ENCODE data around the gene HNF4A. TPM values are rescaled to one million over a fixed set of nuclear protein-coding genes. Genes with fewer than 3 reads are reported as not detected.

HNF4A gene
- total RNA-seq, 6 experiments from 2014 or later = 101 to 255 (median 157) TPM

GRCh38 chr20:44478206-44478605, 122.7 kb downstream of the HNF4A start:
- ATAC-seq = no peak
- peaks cover 0 to 53% (median 14%) of the 10 kb centered on the region in 4 donors for H3K4me1 ChIP-seq
- H3K27ac ChIP-seq = peak overlapping the region in 1 of 3 donors; percentile 74
- no peak for TF ChIP-seq CTCF (IDR thresholded peaks at IDR 0.05)
- no peak for TF ChIP-seq POLR2A (IDR thresholded peaks at IDR 0.05)
- no peaks in the 10 kb centered on the region for H3K27me3 ChIP-seq
- H3K9me3 ChIP-seq = no peaks in the 10 kb centered on the region
- no peak overlapping the region for H3K4me3 ChIP-seq
- H3K36me3 ChIP-seq = no peaks in the 10 kb centered on the region
- peak in 1 of 3 donors; percentile 71 for DNase-seq
- intact Hi-C loops (cut with DNase I) = no loop called here
- 69% methylated on average over 5 of the region's 6 CpGs for WGBS (ENCODE audit: insufficient coverage, low coverage, low lambda C conversion rate, missing lambda C conversion rate)

- TF ChIP-seq CTCF (IDR thresholded peaks at IDR 0.05) (no peak), POLR2A (IDR thresholded peaks at IDR 0.05) (peak; percentile 22)
- DNase-seq = peak; percentile 55 to 85 (median 77)
- peaks cover 0 to 57% (median 14%) of the 10 kb centered on the region in 4 donors for H3K4me1 ChIP-seq
- intact Hi-C loops (cut with DNase I) = loop anchor here in 1 of 2 donors (10.0 kb wide), 1 partner anchor 265 kb away; the partner anchor contains the start of gene OSER1
- WGBS (ENCODE audit: insufficient coverage, low coverage, low lambda C conversion rate, missing lambda C conversion rate) = 24% methylated on average over 4 of the region's 5 CpGs
- peaks cover 0 to 12% (median 6%) of the 10 kb centered on the region in 4 donors for H3K36me3 ChIP-seq
- no peaks in the 10 kb centered on the region for H3K9me3 ChIP-seq
- H3K27me3 ChIP-seq = no peaks in the 10 kb centered on the region
- H3K4me3 ChIP-seq = peak overlapping the region in 2 of 3 donors; percentile 44 to 55
- H3K27ac ChIP-seq = peak overlapping the region in 2 of 3 donors; percentile 72 to 74
- ATAC-seq = peak; percentile 66 to 79 (median 70)
These were observed 124.1 kb downstream of the HNF4A start for GRCh38 chr20:44479643-44480042.

- H3K36me3 ChIP-seq = peaks cover 0 to 16% (median 6%) of the 10 kb centered on the region in 4 donors
- intact Hi-C loops (cut with DNase I) = loop anchor here in 1 of 2 donors (10.0 kb wide), 1 partner anchor 265 kb away; the partner anchor contains the start of gene OSER1
- no peak for DNase-seq
- H3K27me3 ChIP-seq = no peaks in the 10 kb centered on the region
- TF ChIP-seq POLR2A (IDR thresholded peaks at IDR 0.05) (no peak), CTCF (IDR thresholded peaks at IDR 0.05) (no peak)
- H3K27ac ChIP-seq = peak overlapping the region in 2 of 3 donors; percentile 72 to 74
- H3K4me3 ChIP-seq = peak overlapping the region in 2 of 3 donors; percentile 44 to 55
- 36% methylated on average over 3 of the region's 18 CpGs for WGBS (ENCODE audit: insufficient coverage, low coverage, low lambda C conversion rate, missing lambda C conversion rate)
- no peaks in the 10 kb centered on the region for H3K9me3 ChIP-seq
- ATAC-seq = peak in 2 of 4 donors; percentile 4 to 5
- peaks cover 0 to 57% (median 14%) of the 10 kb centered on the region in 4 donors for H3K4me1 ChIP-seq
These were observed 124.6 kb downstream of the HNF4A start for GRCh38 chr20:44480097-44480496.

GRCh38 chr20:44481719-44482416, 126.4 kb downstream of the HNF4A start:
- H3K9me3 ChIP-seq = no peaks in the 10 kb centered on the region
- peak; percentile 42 to 66 (median 60) for ATAC-seq
- no peak for TF ChIP-seq POLR2A (IDR thresholded peaks at IDR 0.05)
- no peak for TF ChIP-seq CTCF (IDR thresholded peaks at IDR 0.05)
- WGBS (ENCODE audit: insufficient coverage, low coverage, low lambda C conversion rate, missing lambda C conversion rate) = 26% methylated on average over 5 of the region's 6 CpGs
- peaks cover 0 to 52% (median 14%) of the 10 kb centered on the region in 4 donors for H3K4me1 ChIP-seq
- DNase-seq = peak in 1 of 3 donors; percentile 74
- H3K36me3 ChIP-seq = peaks cover 0 to 33% (median 8%) of the 10 kb centered on the region in 4 donors
- intact Hi-C loops (cut with DNase I) = loop anchor here in 1 of 2 donors (10.0 kb wide), 1 partner anchor 267 kb away; the partner anchor contains the start of gene OSER1
- no peaks in the 10 kb centered on the region for H3K27me3 ChIP-seq
- peak overlapping the region in 2 of 3 donors; percentile 72 to 74 for H3K27ac ChIP-seq
- peak overlapping the region in 1 of 3 donors; percentile 55 for H3K4me3 ChIP-seq
